HG03139 (cell line): Measurements from ENCODE around the gene EPC2.
"Not testable (repeated sequence)": the region's sequence is repeated elsewhere in the genome, so short reads cannot be mapped to it uniquely, and the experiment has no call there.

Experiments used
- ATAC-seq: cut with Tn5 transposase; IDR thresholded peaks from one replicate; pipeline ENCODE4 v1.9.1; 2021; ENCODE audit not compliant: unreplicated experiment

EPC2 gene

DNA sequence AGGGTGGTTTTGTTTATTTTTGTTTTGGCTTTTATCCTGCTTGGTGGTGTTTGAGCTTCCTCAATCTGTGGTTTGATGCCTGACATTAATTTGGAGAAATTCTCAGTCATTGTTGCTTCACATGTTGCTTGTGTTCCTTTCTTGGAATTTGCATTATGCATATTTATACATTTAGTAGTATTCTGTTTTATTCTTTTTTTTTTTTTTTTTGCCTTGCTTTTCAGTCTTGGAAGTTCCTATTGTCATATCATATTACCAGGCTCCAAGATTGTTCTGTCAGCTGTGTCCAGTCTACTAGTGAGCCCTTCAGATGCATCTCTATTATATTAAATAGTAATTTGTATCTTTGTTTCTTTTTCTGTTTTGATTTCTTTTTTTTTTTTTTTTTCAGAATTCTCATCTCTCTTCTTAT lies 77.0 kb downstream of the EPC2 start:
- no peak for ATAC-seq

DNA sequence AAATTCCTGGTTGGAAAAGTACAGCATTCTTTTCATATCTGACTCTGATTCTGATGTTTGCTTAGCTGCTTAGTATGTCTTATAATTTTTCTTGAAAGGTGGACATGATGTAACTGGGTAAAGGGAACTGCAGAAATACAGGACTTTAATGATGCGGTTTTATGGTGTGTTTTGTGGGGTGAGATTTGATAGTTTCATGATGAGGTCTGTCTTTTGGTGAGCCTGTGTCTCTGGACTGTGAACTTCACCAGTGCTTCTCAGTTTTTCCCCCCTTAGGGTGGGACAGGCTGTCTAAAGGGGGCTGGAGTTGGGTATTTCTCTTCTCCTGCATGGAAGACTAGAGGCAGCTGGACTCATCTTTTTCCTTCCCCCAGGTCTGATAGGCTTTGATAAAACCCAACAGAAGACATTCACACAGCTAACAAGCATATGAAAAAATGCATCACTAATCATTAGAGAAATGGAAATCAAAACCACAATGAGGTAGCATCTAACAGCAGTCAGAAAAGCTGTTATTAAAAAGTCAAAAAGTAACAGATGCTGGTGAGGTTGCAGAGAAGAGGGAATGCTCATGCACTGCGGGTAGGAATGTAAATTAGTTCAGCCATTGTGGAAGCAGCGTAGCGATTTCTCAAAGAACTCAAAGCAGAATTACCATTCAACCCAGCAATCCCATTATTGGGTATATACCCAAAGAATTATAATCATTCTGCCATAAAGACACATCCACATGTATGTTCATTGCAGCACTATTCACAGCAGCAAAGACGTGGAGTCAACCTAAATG lies 77.6 kb downstream of the EPC2 start:
- no peak for ATAC-seq

DNA sequence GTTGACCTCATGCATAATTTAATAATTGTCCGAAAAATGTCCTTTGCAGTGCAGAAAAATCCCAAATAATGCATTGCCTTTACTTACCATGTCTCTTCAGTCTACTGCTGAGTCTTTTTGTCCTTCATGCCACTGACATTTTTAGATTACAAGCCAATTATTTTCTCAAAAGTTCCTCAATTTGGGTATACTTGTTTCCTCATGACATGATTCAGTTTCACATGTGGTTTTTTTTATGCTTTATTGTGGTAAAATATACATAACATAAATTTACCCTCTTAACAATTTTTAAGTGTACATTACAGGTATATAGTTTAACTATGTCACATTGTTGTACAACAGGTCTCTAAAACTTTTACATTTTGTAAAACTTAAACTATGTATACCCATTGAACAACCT lies 81.0 kb downstream of the EPC2 start:
- no peak for ATAC-seq

DNA sequence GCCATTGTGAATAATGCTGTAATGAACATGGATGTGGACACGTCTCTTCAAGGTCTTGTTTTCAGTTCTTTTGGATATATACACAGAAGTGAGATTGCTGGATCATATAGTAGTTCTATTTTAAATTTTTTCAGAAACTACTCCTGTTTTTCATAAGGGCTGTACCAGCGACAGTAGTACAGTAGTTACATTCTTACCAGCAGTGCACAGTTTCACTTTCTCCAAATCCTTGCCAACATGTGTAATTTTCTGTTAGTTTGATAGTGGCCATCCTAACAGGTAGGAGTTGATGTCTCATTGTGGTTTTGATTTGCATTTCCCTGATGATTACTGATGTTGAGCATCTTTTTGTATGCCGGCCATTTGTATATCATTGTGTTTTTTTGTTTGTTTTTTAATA lies 81.7 kb downstream of the EPC2 start:
- ATAC-seq, result peak; percentile 62

DNA sequence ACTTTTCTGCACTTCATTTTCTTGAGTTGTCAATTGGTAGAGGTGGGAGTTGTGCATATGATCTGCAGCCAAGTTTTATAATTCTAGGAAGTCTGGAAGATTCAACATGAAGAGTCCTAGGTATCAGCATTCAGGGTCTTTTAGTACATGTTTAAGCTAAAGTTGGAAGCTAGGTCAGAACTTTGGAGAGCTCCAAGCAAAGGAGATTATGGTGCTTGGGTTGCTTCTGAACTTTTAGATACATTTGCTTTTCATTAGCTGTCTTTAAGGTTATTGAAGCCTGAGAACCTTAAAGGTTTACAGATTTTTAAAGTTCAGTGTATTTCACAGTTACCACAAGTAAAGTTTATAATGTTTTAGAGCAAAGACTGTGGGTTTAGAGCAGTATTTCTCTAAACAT lies 85.5 kb downstream of the EPC2 start:
- no peak for ATAC-seq

DNA sequence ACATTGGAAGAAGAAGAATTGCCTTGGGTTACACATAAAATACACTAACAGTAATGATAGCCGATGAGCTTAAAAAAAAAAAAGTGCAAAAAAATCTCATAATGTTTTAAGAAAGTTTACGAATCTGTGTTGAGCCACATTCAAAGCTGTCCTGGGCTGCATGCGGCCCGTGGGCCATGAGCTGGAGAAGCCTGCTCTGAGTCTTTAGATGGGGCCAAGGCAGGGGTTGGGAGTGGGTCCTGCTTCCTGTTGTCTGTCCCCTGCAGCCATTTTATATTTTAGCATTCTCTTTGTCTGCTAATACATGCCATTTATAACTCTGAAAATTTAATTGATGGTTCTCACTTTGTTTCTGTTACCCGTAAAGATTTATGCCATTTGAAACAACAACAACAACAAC lies 93.2 kb downstream of the EPC2 start:
- ATAC-seq, result no peak

DNA sequence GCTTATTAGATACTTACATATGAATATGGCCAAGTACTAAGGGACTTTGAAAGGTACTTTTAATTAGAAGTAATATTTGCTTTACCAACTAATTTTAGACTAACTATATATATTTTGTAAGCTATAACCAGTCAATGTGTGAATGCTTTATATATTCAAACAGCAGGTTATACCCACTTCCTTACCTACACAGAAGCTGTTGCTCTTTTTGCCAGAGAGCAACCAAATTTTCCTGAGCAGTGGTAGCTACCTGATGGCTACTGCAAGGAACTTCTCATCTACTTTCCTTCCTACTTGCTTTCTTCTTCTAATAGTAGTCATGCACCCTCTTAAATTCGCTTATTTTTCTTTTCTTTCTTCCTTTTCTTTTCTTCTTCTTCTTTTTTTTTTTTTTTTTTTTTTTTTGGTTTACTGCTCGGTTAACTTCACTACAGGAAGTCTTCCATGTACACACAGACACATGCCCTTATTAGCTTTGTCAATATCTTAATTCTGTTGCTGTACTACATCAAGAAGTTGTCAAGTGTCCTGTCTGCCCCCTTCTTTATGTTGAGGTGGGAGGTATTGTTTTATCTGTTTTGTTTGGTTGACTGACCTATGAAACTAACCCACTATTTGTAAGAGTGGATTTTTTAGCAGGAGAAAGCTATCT lies 95.0 kb downstream of the EPC2 start:
- ATAC-seq, result no peak

DNA sequence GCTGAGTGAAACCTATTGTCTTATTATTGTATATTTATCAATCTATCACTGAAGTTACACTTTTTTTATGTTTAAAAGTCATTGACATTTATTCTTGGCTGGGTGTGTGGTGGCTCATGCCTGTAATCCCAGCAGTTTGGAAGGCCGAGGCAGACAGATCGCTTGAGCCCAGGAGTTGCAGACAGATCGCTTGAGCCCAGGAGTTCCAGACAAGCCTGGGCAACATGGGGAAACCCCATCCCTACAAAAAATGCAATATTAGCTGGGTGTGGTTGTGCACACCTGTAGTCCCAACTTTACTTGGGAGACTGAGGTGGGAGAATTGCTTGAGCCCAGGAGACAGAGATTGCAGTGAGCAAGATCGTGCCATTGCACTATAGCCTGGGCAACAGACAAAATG lies 97.8 kb downstream of the EPC2 start:
- ATAC-seq, result no peak

DNA sequence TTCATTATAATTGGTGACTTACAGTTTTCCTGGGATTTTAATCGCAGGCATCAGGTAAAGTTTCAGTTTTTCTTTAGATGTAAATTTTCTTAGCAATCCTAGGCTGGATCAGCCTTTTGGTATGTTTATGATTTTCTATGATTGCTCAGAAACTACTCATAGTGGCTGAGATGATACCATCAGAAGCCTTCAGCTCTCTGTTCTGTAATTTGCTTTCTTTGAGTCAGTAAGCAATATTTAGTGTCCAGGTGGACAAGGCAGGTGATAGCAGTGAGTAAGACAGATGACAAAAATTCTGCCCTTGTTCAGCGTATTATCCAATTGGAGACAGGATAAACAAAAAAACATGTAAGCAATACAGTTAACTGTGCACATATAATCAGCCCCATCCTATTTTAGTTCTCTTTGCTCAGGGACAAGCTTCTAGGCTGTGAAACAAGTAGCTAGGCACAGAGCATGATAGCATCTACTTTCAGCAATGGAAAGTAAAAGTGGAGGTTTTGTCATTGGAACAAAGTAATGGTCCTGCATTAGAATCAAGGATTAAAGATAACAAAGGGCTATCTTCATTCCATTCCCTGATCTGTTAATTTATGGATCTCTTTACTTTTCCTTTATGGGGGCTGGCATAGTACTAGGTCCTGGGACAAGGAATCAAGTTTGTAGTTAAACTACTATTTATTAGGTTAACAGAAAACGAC lies 100.8 kb downstream of the EPC2 start:
- no peak for ATAC-seq

DNA sequence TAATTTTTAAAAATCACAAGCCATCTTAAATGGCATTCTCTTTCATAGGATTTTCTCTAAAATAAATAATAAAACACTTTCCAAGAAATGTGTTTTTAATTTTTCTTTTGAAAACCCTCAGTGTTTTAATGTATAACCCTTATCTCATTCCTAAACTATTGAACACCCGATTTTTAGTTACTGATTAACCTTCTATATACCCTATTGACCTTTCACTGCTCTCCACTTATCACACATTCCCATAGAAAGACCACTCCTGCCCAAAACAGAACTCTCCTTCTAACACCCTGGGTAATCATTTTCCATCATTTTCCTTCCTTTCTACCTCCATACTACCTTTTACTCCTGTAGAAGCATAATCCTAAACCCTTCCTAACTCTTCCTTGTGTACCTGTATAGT lies 102.4 kb downstream of the EPC2 start:
- ATAC-seq, result no peak

DNA sequence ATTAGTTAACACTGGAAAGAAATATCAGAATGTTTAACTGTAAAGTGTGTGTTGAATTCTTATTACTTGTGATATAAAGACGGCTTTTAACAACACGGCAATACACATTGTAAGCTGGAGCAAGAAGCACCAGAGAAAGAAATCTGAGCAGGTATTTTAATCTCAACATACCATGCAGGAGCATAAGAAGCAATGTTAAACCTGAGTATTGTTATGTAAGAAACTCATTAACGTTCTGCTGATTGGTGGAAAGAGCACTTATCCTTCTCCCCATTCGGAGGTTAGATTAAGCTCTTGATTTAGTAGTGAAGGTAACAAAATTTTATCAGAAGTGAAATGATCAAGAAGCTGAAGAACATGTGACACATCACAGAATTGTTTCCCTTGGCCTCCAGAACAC lies 107.4 kb downstream of the EPC2 start:
- ATAC-seq, result no peak

DNA sequence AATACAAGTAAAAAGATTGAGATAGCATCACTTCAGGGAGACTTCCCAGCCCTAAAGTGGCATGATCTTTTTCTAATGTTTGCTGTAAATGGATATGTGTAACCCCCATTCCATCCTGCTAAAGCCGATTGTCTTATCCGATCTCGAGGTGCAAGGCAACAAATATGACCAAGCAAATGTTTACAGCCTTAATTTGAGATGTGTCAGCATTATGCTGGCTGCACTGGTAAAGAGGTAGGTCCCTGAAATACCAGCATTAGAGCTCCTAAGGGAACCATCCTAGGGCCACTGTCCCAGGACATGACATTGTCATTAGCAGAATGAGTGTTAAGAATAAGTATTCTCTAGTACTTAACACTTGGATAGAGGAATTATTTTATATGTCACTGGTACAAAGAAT lies 108.4 kb downstream of the EPC2 start:
- no peak for ATAC-seq

DNA sequence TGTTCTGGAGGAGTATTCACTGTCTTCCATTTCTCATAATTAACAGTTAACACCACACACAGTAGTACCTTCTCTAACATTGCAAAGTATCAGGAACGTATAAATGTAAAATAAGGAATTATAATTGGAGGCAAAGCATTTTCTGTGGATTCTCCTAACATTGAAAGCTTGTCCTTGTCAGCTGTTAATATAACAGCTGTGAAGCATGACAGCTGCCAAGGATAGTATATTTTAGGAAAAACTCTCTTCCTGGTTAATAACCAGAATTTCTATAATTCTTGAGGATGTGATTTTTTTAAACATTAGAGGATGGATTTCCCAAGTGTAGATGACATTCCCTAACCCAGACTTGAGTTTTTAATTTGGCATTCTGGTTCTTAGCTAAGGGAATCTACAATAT lies 110.3 kb downstream of the EPC2 start:
- ATAC-seq, result no peak

DNA sequence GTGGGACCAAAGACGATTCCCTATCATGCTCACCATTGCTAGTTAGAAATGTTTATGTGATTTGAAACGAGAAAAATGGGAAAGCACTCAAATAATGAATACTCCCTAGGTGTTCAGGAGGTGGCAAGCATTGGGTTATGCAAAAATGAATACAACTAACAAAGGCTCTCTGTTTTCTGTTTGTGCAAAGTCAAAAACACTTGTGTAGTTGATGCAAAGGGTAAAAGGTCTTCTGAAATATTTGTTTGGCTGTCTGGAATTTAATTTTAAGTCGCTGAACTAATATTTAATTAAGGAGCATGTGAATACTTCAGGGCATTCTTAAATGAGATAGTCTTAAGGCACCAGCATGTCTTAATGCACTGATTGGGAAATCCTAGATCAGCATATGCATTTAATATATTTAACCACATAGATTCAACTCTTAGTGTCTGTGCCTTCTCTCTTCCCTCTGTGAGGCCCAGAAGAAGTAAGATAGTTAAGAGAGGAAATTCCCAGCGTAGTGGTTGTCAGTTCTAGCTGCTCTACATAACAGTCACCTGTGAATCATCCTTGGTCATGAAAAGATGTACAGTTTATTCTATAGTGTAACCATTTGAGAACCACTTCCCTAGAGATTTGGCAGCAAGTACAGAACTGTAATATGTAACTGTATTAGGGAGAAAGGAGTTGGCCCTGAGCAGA lies 111.9 kb downstream of the EPC2 start:
- no peak for ATAC-seq

DNA sequence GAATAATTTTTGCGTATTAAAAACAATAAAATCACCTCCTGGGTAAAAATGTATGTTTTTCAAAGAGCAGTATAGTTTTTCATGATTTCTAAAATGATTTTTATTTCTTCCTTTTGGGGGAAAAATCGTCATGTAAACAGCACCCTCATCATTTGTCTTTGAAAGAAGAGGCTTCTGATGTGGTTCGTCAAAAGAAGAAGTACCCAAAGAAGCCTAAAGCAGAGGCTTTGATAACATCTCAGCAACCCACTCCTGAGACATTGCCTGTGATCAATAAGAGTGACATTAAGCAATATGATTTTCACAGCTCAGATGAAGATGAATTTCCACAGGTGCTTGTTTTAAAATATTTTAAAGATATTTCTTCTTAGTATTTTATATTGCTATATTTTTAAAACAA lies 120.3 kb downstream of the EPC2 start:
- ATAC-seq, result no peak

DNA sequence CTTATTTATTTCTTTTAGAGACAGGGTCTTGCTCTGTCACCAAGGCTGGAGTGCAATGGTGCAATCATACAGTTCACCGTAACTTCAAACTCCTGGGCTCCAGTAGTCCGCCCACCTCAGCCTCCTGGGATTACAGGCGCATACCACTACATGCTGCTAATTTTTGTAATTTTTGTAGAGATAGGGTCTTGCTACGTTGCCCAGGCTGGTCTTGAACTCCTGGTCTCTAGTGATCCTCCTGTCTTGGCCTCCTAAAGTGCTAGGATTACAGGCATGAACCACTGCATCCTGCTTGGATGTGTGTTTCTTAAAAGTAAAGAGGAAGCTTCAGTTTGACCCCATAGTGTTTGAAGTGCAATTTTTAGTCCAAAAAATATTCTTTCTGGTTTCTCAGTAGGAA lies 125.5 kb downstream of the EPC2 start:
- ATAC-seq, result no peak

DNA sequence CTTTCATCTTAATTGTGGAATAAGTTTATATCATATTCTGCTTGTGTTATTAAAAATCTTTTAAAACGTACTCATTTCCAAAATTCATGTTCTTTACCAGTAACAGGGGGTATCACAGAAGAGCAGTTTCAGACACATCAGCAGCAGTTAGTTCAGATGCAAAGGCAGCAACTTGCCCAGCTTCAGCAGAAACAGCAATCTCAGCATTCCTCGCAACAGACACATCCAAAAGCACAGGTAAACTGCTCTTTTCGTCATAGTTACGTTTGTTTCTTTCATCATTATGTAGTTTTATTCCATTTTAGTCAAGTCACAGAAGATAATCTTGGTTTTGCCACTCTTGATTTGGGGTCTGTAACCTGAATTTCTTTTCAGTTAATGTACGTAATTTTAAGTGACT lies 137.0 kb downstream of the EPC2 start:
- no peak for ATAC-seq

DNA sequence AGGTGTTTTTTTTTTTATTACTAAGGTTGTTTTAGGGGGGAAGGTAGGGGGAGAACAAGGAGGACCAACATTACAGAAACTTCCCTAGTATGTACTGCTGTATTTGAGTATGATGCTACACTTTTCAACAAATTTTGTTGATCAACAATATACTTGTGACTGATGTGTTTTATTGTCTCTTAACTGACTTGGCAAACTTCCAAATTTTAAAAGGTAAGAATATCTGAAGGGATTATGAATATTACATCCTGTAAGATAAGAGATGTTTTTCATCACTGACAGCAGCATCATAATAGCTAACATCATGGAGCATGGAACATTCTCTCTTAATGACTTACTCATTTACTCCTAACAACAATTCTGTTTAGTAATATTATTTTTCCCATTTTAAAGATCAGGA lies 144.5 kb downstream of the EPC2 start:
- ATAC-seq, result no peak

DNA sequence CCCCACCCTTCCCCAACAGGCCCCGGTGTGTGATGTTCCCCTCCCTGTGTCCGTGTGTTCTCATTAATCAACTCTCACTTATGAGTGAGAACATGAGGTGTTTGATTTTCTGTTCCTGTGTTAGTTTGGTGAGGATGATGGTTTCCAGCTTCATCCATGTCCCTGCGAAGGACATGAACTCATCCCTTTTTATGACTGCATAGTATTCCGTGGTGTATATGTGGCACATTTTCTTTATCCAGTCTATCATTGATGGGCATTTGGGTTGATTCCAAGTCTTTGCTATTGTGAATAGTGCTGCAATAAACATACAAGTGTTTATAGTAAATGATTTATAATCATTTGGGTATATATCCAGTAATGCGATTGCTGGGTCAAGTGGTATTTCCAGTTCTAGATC lies 145.6 kb downstream of the EPC2 start:
- ATAC-seq, result not testable (repeated sequence)

DNA sequence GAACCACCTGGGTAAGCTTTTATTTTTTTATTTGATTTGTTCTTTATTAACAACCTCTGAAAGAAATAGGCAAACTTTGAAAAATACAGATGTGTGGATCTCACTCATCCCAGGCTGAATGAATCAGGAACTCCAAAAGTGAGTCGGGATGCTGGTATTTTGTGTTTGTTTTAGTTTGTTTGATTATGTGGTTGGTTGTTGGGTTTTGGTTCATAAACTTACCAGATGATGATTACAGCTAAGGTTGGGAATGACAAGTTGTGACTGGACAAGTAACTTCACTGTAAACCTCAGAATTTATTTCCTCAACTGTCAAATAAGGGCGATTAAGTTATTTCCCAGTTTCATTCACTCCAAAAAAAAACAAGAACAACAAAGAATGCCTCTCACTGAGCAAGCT lies 150.0 kb downstream of the EPC2 start:
- no peak for ATAC-seq

DNA sequence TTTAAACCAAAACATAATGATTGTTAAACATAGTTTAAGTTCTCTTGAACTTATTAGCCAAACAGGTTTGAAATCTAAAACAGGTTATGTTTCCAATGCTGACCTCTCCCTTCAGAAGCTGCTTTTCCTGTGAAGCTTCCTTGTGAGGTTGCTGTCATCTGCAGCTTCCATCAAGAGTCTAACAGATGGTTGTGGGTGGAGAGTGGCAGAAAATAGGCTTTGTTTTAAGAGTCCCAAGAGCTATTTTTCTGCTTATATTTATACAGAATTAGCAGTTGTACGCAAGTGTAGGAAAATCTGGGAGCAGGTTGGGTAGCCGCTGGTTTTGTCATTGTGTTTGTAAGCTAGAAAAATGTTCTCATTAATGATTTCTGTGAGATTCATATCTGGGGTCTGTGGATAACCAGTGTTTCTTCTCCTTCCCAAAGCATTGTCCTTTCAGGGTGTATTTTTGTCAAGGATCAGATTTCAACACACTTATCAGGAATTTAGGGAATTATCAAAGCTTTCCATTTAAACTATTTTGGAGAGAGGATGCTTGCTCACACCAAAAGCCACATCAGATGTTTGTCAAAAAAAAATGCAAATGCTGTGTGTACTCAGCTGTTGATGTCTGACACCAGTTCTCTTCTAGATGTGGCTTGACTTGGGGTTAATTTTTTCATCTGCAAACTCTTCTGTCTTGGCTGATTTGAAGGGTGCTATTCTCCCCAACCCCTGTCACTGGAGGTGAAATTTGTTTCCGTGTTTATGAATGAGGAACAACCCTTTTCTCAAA lies 152.4 kb downstream of the EPC2 start:
- no peak for ATAC-seq
